Thoracic aorta endothelial cell (primary cell): ENCODE results near the gene AAK1. TPM values are rescaled to one million over a fixed set of nuclear protein-coding genes. Genes with fewer than 3 reads are reported as not detected.

ENCODE experiments used
- small RNA-seq: library from RNA; depleted of rRNA; stranded (forward); fragments of <200 nt; gene quantifications from one replicate; pipeline ENCODE3, GENCODE V24; 2012
- total RNA-seq: library from RNA; depleted of rRNA; stranded (reverse); fragments of >200 nt; gene quantifications from 2 replicates; pipeline ENCODE4 v1.2.3, GENCODE V29; 2012

AAK1 gene
- total RNA-seq: 148 and 174 TPM in 2 replicates

GRCh38 chr2:69643602-69644505, at the start of gene AAK1:
Gene AAK1 (minus strand): TSS chr2:69643739. CDS start chr2:69643040, 699 bp downstream.

GRCh38 chr2:69436938-69437750, 206.4 kb downstream of the AAK1 start, which contains the start of gene NFU1:
Gene NFU1 (minus strand): TSS chr2:69437435. CDS start chr2:69437422, 13 bp downstream.

Small RNAs within 50 kb of the gene (small RNA-seq; reads per million reads assigned to genes)
- gene RN7SL604P (not detected), gene SNORA36C (not detected)

Other genes with a start within 250 kb of the AAK1 start
- 52.0 and 64.5 TPM in 2 replicates for gene NFU1, start 206.3 kb downstream of the AAK1 start, total RNA-seq
- 33.7 and 38.4 TPM in 2 replicates for gene ANXA4, start 98.4 kb upstream of the AAK1 start, total RNA-seq
- 16.0 and 18.5 TPM in 2 replicates for gene GMCL1, start 185.9 kb upstream of the AAK1 start, total RNA-seq